Ovary (tissue), 9 donors: ENCODE data around the gene AKAP8L. TPM values are rescaled to one million over a fixed set of nuclear protein-coding genes. Genes with fewer than 3 reads are reported as not detected.
A peak's percentile ranks its signal among the peaks of the same experiment; 100 is the strongest.

Experiments
- DNase-seq, 5 donors: peaks; one replicate each; pipeline ENCODE4 v3.0.0-alpha.2; 2019 to 2020
- H3K27ac ChIP-seq, 2 donors: fragments of 200-600 bp; one replicate each; pipeline versions ENCODE4 v1.5.1 to v1.8.0; 2019 to 2022
- H3K27me3 ChIP-seq: fragments of 200-600 bp; one replicate; pipeline ENCODE4 v1.8.0; 2022
- H3K36me3 ChIP-seq: fragments of 200-600 bp; sonication (generic); one replicate; pipeline ENCODE4 v1.5.1; 2019
- H3K4me1 ChIP-seq: one replicate; pipeline ENCODE4 v1.8.1; 2013; ENCODE audit warnings: mild to moderate bottlenecking, moderate library complexity; ENCODE audit not compliant: insufficient read depth
- H3K4me3 ChIP-seq: fragments of 200-600 bp; sonication (generic); one replicate; pipeline ENCODE4 v1.5.1; 2017
- H3K9me3 ChIP-seq, 2 donors: fragments of 200-600 bp in 1 of 2; sonication (generic) in 1 of 2; one replicate each; pipeline versions ENCODE4 v1.5.1 to v1.8.1; 2013 to 2019; ENCODE audit warnings: mild to moderate bottlenecking in 1 of 2, moderate library complexity in 1 of 2
- CTCF ChIP-seq, 3 donors: fragments of 450-650 bp in 2 of 3; fragments of 200-600 bp in 1 of 3; IDR thresholded peaks; one replicate each; pipeline versions ENCODE4 v1.5.1 to v1.8.0; 2016 to 2022; ENCODE audit warnings: antibody characterized with exemption in 3 of 3, mild to moderate bottlenecking in 1 of 3
- EP300 ChIP-seq: sonication (generic); formaldehyde crosslinking; IDR thresholded peaks from one replicate; pipeline ENCODE4 v1.6.1; 2017; ENCODE audit warnings: antibody characterized with exemption
- POLR2A ChIP-seq: fragments of 450-650 bp; IDR thresholded peaks from one replicate; pipeline ENCODE4 v1.6.1; 2017; ENCODE audit warnings: antibody characterized with exemption, mild to moderate bottlenecking, moderate library complexity
- WGBS, 3 donors: extraction: QIAGEN DNeasy Blood & Tissue Kit in 1 of 3; methylation state at CpG; one replicate each; pipeline versions ENCODE4 v1.1.5 to v1.1.7; 2013 to 2017; 5-methylcytosine and 5-hydroxymethylcytosine counted together
- intact Hi-C, 4 donors: fragments of 100-400 bp; cut with DNase I; formaldehyde crosslinking; loops; one replicate each; pipeline versions ENCODE4 v1.11.0 to v1.15.1; 2022 to 2023
- polyA plus RNA-seq, 2 donors: library from polyadenylated mRNA; stranded (reverse); fragments of 200-250 nt in 1 of 2; fragments of 350-450 nt in 1 of 2; fragmentation: Illumina TruSeq in 1 of 2; extraction: RNeasy Lipid Tissue Mini Kit (QIAGEN cat#74804) in 1 of 2; gene quantifications; one replicate each; pipeline ENCODE4 v1.2.3, GENCODE V29; 2013 to 2014
- total RNA-seq, 7 donors: library from RNA; depleted of rRNA in 2 of 7; stranded (reverse); fragments of >200 nt in 2 of 7; fragmentation: NEBNext Ultra II Directional in 3 of 7; extraction: Animal tissue kit (Norgen Biotek cat#: 25700) in 3 of 7; gene quantifications; one replicate each; pipeline versions ENCODE4 v1.1.0 to v1.2.4, GENCODE V29; 2016 to 2023
- donor health status: DM: no; HTN: no; CAD: no; lungs with moderate emphysema.
- donor health status: DM: no; HTN: no; CAD: no.
- donor health status: Bipolar disorder and iron deficiency.
- donor health status: DM: yes; HTN: yes; CAD: no.
- donor health status: DM: no; HTN: no; CAD: no.
- donor health status: DM: yes; HTN: yes; CAD: no.

The AKAP8L gene
- total and polyA plus RNA-seq, 9 donors = 70.3 to 121 (median 93.0) TPM

GRCh38 chr19:15448778-15449619 lies 30.2 kb upstream of the AKAP8L start:
- no peaks in the 10 kb centered on the region for H3K9me3 ChIP-seq
- peak overlapping the region; percentile 33 to 93 for H3K27ac ChIP-seq
- no peaks in the 10 kb centered on the region for H3K27me3 ChIP-seq
- TF ChIP-seq EP300 (no peak), POLR2A (no peak), CTCF (IDR thresholded peaks at IDR 0.05) (no peak)
- intact Hi-C loops = no loop called here
- H3K4me1 ChIP-seq = peaks cover 16% of the 10 kb centered on the region
- WGBS, 3 donors = 3 to 5% (median 3%) methylated on average over 17 to 43 of the region's 43 CpGs
- no peaks in the 10 kb centered on the region for H3K36me3 ChIP-seq
- H3K4me3 ChIP-seq = peak overlapping the region; percentile 90
- peak in 4 of 5 donors; percentile 42 to 72 (median 68) for DNase-seq

DNA sequence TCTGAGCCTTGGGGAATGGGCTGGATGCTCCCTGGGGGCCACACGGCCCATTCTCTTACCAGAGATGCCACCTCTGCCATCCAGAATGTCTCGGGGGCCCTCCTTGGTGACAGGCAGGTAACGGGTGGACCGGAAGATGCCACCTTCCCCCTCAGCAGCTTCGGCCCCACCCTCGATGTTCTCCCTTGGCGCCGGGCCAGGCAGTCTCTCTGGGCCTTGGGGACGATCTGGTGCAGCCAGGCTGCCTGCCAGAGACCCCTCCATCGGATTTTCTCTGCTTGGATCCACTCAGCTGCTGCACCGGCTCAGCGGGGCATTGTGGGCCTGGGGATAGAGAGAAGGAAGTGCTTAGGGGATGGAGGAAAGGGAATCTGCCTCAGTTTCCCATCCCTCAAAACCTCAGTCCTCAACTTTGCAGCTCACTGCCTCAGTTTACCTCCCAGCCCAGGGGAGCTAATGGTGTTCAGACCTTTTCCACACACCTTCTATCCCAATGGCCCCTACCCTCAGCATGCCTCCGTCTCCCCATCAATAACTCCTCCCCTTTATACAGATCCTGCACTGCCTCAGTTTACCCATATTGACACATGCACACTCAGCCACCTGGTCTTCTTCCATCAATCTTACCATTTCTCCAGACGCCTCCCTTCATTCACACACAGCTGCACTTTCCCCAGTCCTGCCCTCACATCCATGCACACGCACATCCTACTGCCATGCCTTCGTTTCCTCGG lies 29.4 kb upstream of the AKAP8L start:
- Histone ChIP-seq H3K4me3 (no peak overlapping the region), H3K9me3 (no peaks in the 10 kb centered on the region), H3K27ac (no peak overlapping the region), H3K36me3 (no peaks in the 10 kb centered on the region), H3K4me1 (peaks cover 16% of the 10 kb centered on the region), H3K27me3 (no peaks in the 10 kb centered on the region)
- DNase-seq = peak in 3 of 5 donors; percentile 56 to 65 (median 59)
- WGBS, 3 donors = 52 to 55% (median 53%) methylated on average over 17 of the region's 17 CpGs
- intact Hi-C loops = no loop called here
- TF ChIP-seq POLR2A (no peak), EP300 (no peak), CTCF (IDR thresholded peaks at IDR 0.05) (no peak)

DNA sequence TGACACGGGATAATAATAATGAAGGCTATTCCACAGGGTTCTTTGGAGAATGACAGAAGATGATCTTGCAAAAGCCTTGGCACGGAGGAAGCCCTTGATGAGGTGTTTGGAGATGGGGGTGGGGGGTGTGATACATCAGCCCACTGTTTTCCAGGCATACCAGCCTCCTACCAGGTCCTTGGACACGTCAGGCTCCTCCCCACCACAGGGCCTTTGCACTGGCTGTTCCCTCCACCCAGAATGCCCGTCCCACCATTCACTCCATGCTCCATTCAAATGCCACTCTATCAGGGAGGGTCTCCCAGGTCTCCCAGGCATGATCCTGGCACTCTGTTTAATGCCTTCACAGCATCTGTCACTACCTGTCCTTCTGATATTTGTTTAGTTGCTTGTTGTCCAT lies 28.3 kb upstream of the AKAP8L start:
- H3K9me3 ChIP-seq = no peaks in the 10 kb centered on the region
- no peaks in the 10 kb centered on the region for H3K27me3 ChIP-seq
- intact Hi-C loops = no loop called here
- H3K4me1 ChIP-seq = peaks cover 12% of the 10 kb centered on the region
- no peak overlapping the region for H3K27ac ChIP-seq
- TF ChIP-seq CTCF (IDR thresholded peaks at IDR 0.05) = no peak
- no peak for TF ChIP-seq EP300
- no peak for TF ChIP-seq POLR2A
- no peak overlapping the region for H3K4me3 ChIP-seq
- peak in 2 of 5 donors; percentile 14 to 21 for DNase-seq
- 79 to 90% (median 79%) methylated on average over 4 of the region's 4 CpGs for WGBS, 3 donors
- no peaks in the 10 kb centered on the region for H3K36me3 ChIP-seq

- no peak overlapping the region for H3K4me3 ChIP-seq
- H3K9me3 ChIP-seq = no peaks in the 10 kb centered on the region
- intact Hi-C loops = no loop called here
- TF ChIP-seq EP300 (no peak), POLR2A (no peak), CTCF (IDR thresholded peaks at IDR 0.05) (no peak)
- no peaks in the 10 kb centered on the region for H3K36me3 ChIP-seq
- H3K27ac ChIP-seq = no peak overlapping the region
- peak in 1 of 5 donors; percentile 7 for DNase-seq
- peaks cover 10% of the 10 kb centered on the region for H3K4me1 ChIP-seq
- 60 to 73% (median 68%) methylated on average over 7 of the region's 7 CpGs for WGBS, 3 donors
- H3K27me3 ChIP-seq = no peaks in the 10 kb centered on the region
These were observed 27.1 kb upstream of the AKAP8L start for GRCh38 chr19:15445807-15446376.
